GM18508 (cell line): ENCODE data around the gene TMED6.
"Not testable (repeated sequence)": the region's sequence is repeated elsewhere in the genome, so short reads cannot be mapped to it uniquely, and the experiment has no call there.

Experiments
- ATAC-seq: cut with Tn5 transposase; IDR thresholded peaks from one replicate; pipeline ENCODE4 v1.9.1; 2021; ENCODE audit warnings: moderate number of reproducible peaks; ENCODE audit not compliant: insufficient read depth, unreplicated experiment

The TMED6 gene

GRCh38 chr16:69309316-69309715, 42.3 kb downstream of the TMED6 start:
- ATAC-seq = no peak

- no peak for ATAC-seq
Observed at GRCh38 chr16:69307856-69308255, 43.7 kb downstream of the TMED6 start.

- no peak for ATAC-seq
Observed at GRCh38 chr16:69307091-69307490, 44.5 kb downstream of the TMED6 start.

GRCh38 chr16:69306031-69306430, 45.6 kb downstream of the TMED6 start:
- no peak for ATAC-seq

- no peak for ATAC-seq
Observed at GRCh38 chr16:69302301-69302700, 49.3 kb downstream of the TMED6 start.

DNA sequence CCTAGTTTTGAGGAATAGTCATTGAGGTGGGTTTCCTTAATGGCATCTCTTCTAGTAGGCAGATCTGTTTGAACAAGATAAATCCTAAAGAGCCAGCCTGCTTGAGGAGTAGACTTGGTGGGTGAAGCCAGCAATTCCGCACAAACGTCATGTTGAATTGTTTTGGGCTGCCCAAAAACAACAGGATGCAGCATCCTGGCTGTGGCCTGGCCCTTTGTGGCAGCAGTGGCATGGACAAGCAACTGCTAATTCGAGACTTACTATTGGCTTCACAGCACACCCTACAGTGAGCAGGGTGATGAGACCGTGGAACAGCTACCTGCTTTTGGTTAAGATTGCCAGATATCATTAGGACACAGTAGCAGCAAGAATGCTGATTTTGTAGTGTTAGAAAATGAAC, 49.7 kb downstream of the TMED6 start:
- ATAC-seq = no peak

GRCh38 chr16:69301187-69301586, 50.4 kb downstream of the TMED6 start:
- no peak for ATAC-seq

GRCh38 chr16:69298261-69298660, 53.3 kb downstream of the TMED6 start:
- no peak for ATAC-seq

- not testable (repeated sequence) for ATAC-seq
Observed at GRCh38 chr16:69296771-69297170, 54.8 kb downstream of the TMED6 start.

DNA sequence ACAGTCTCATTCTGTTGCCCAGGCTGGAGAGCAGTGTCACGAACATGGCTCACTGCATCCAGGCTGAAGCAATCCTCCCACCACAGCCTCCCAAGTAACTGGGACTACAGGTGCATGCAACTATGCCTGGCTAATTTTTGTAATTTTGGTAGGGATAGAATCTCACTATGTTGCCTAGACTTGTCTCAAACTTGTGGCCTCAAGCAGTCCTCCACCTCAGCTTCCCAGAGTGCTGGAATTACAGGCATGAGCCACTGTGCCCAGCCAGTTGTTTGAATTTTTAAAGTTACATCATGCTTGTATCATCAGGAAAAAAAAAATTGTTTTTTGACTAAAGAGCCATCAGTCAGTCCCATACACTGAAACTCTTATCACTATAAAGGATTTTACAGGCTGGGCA, 57.5 kb downstream of the TMED6 start:
- no peak for ATAC-seq

GRCh38 chr16:69293401-69293800, 58.2 kb downstream of the TMED6 start:
- no peak for ATAC-seq
